K562 (cell line): Measurements from ENCODE around the gene ATP2A2.

Experiments used
- CTCF ChIP-seq, 3 experiments: IDR thresholded peaks in 2 of 3; conservative IDR thresholded peaks in 1 of 3; 2 replicates each; pipeline ENCODE4 v1.5.1; 2011 to 2012; ENCODE audit warnings: low read length in 3 of 3, mild to moderate bottlenecking in 3 of 3, control low read depth in 2 of 3, improper control_type of control experiment in 1 of 3, inconsistent platforms in 1 of 3, low read depth in 1 of 3, mixed read lengths in 1 of 3, moderate library complexity in 1 of 3; ENCODE audit not compliant: insufficient read depth in 2 of 3
- ETV6 ChIP-seq, 3 experiments: fragments of 150-350 bp in 1 of 3; sonication (generic) in 1 of 3; formaldehyde crosslinking in 1 of 3; IDR thresholded peaks; 2 replicates each; pipeline versions ENCODE4 v1.6.1 to v1.8.0; 2014 to 2022; ENCODE audit warnings: borderline replicate concordance in 2 of 3, low read depth in 2 of 3, antibody characterized with exemption in 1 of 3, low read length in 1 of 3, mild to moderate bottlenecking in 1 of 3, missing genetic modification reagents in 1 of 3
- GTF2F1 ChIP-seq: IDR thresholded peaks from 2 replicates; pipeline ENCODE4 v1.6.1; 2011; ENCODE audit warnings: low read depth, low read length, improper control_type of control experiment
- HMGXB4 ChIP-seq: sonication (generic); formaldehyde crosslinking; IDR thresholded peaks from 2 replicates; pipeline ENCODE4 v1.8.1; 2023; ENCODE audit warnings: mild to moderate bottlenecking, missing genetic modification reagents
- IRF2 ChIP-seq: sonication (generic); formaldehyde crosslinking; IDR thresholded peaks from 2 replicates; pipeline ENCODE4 v1.8.1; 2022; ENCODE audit warnings: mild to moderate bottlenecking, missing genetic modification reagents
- JUND ChIP-seq, 2 experiments: IDR thresholded peaks; 2 replicates in 1 of 2; 3 replicates in 1 of 2; pipeline ENCODE4 v1.6.1; 2011; ENCODE audit warnings: borderline replicate concordance in 2 of 2, low read depth in 2 of 2, low read length in 2 of 2, improper control_type of control experiment in 1 of 2, missing biosample characterization in 1 of 2, missing genetic modification characterization in 1 of 2, missing genetic modification reagents in 1 of 2
- MYC ChIP-seq, 2 experiments: fragments of 250-450 bp in 1 of 2; sonication (Bioruptor Pico) in 1 of 2; IDR thresholded peaks; 2 replicates each; pipeline versions ENCODE4 v1.5.1 to v1.6.1; 2012 to 2021; ENCODE audit warnings: low read depth in 2 of 2, borderline replicate concordance in 1 of 2, improper control_type of control experiment in 1 of 2, low read length in 1 of 2, mild to moderate bottlenecking in 1 of 2, moderate library complexity in 1 of 2
- POLR2A ChIP-seq: fragments of 450-650 bp; conservative IDR thresholded peaks from 2 replicates; pipeline ENCODE4 v1.6.1; 2016
- SRSF7 ChIP-seq: fragments of 200-400 bp; formaldehyde crosslinking; optimal IDR thresholded peaks from 2 replicates; pipeline ENCODE3; 2017; ENCODE audit warnings: mild to moderate bottlenecking, low read depth, low read length
- ZFP91 ChIP-seq: sonication (generic); formaldehyde crosslinking; IDR thresholded peaks from 2 replicates; pipeline ENCODE4 v1.8.0; 2022; ENCODE audit warnings: mild to moderate bottlenecking, missing genetic modification reagents

- TF ChIP-seq POLR2A (no peak), CTCF (IDR thresholded peaks at IDR 0.05 in 2 of 3, conservative IDR thresholded peaks at IDR 0.05 in 1 of 3; ENCODE audit: insufficient read depth in 2 of 3, low read depth in 1 of 3, low read length in 3 of 3) (no peak), SRSF7 (no peak), ZFP91 (CRISPR knock-in tag) (no peak), HMGXB4 (CRISPR knock-in tag) (no peak), GTF2F1 (no peak), IRF2 (CRISPR knock-in tag) (no peak), MYC (IDR thresholded peaks at IDR 0.05; ENCODE audit: low read depth, low read length) (no peak), MYC (CRISPR knock-in tag; IDR thresholded peaks at IDR 0.05; ENCODE audit: borderline replicate concordance, low read depth) (no peak), JUND (IDR thresholded peaks at IDR 0.05; ENCODE audit: borderline replicate concordance, low read depth, low read length) (no peak), JUND (tag; IDR thresholded peaks at IDR 0.05; ENCODE audit: borderline replicate concordance, low read depth, low read length) (no peak), ETV6 (IDR thresholded peaks at IDR 0.05; ENCODE audit: borderline replicate concordance in 1 of 2, low read depth in 2 of 2, low read length in 1 of 2) (no peak), ETV6 (CRISPR knock-in tag; IDR thresholded peaks at IDR 0.05; ENCODE audit: borderline replicate concordance) (no peak)
These were observed 92.0 kb downstream of the ATP2A2 start for GRCh38 chr12:110373025-110373424.
